Activated T-helper 1 cell treated with anti-CD3 and anti-CD28 coated beads, Interleukin-2, amount 50 U/mL, for 16 hours (primary cell): ENCODE results near the gene HOXD10.

ENCODE experiments used
- DNase-seq, 2 donors: peaks; one replicate each; pipeline ENCODE4 v3.0.0-alpha.2; 2020; ENCODE audit warnings: low read depth in 1 of 2, low spot score in 1 of 2

HOXD10 gene

GRCh38 chr2:176133389-176133788, 16.8 kb downstream of the HOXD10 start:
- no peak for DNase-seq

DNA sequence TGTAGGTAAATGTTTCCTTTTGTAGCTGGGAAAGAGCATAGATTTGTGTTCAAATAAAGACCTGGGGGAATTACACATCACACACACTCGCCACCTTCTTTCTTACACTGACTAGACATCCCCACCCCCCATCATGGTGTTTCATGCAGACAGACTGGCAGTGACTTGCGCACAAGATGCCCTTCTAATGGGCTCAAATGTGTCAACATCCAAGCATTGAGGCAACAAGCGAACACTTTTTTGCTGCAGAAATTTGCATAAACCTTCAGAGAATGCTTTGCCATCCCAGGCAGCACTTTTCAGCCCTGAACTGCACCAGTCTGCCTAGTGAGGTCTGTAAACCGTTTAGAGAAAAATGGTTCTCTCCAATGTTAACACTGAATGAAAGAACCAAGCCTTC, 17.5 kb downstream of the HOXD10 start:
- no peak for DNase-seq

DNA sequence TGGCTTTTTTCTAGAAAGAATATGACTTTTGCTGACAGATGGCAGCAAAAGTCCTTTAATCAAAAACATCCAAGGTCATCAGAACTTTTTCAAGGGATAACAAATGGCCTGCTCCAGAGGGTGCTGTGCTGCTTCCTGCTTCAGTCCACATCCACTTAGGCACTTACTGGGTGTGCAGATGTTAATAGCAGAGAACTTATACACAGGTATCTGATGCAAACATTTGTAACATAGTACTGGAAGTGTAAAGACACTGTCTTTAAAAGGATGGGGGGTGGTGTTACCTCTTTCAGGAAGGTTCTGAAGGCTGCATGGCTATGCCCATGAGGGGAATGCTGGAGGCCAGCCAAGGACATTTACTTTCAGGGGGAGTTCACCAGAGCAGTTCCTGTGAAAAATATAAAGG, 18.5 kb downstream of the HOXD10 start:
- DNase-seq = no peak

DNA sequence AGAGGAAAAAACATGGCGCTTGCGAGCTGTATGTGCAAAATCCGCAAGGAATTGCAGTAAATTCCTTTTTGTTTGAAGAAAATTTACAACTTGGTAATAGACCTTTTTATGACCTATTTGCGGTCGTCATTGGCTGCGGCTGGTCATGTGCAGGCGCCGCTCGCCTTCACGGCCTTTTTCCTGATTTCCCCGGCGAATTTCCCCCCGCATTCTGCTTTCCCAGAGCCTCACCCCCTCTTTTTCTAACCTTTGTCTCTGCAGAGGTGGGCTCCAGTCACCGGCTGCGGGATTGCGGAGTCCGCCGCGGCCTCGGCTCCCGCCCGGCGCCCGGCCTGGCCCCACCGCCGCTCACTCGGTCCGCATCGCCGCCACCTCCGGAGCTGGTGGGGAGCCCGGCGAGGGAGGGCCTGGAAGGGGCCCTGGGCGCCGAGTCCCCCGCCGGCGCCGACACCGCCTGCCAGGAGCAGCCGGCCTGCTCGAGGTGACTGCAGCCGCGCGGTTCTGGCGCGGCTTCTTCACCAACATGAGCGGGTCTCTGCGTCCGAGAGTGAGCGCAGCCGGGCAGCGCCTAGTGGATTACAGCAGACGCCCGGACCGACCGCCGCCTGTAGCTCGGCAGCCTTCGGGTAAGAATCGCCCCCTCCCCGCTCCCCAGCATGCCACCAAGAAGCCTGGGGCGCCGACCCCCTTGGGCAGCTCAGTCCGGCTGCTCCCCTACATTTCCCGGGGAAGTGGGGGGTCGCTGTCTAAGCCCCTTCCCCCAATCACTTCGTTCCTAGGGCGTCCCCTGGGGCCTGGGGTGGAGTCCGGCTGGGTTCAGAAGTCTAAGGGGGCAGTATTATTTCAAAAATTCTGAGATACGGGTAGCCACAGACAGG, 20.0 kb downstream of the HOXD10 start:
- DNase-seq = no peak

DNA sequence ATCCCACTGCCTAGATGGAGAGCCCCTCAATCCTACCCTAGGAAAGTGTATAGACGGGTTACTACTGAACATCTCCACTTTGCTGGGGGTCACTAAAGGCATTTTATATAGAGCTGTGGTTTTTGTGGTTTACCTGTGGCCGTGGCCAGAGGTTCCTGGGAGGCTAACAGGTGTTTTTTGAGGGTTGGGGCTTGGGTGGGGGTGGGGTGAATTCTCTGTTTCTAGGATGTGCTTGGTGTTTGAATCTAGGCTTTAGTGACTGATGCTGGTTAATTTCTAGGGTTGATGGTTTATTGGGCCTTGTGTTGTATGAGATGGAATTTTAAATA, 20.6 kb downstream of the HOXD10 start:
- no peak for DNase-seq

GRCh38 chr2:176137906-176138305, 21.3 kb downstream of the HOXD10 start:
- no peak for DNase-seq

DNA sequence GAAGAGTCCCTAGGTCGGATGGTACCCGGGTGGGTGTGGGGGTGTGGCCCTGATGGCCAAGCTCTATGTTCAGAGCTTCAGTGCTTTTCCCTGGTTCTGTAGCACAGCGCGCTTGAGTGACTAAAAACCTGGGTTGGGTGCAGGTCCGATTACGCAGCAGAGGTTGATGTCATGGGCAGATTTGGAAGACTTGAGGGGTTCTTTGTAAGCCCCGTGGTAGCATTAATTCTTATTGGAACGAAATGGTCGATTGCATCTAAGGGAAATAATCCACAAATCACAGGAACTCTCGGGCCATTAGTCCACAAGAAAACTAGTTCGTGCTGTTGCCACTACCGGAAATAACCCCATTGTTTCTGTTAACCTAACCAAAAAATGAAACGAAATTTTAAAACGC, 21.9 kb downstream of the HOXD10 start:
- DNase-seq = no peak

- DNase-seq = no peak
These were observed 22.5 kb downstream of the HOXD10 start for GRCh38 chr2:176138923-176139660.

GRCh38 chr2:176139661-176140512, 23.3 kb downstream of the HOXD10 start:
- DNase-seq = no peak

GRCh38 chr2:176140513-176141317, 24.1 kb downstream of the HOXD10 start:
- DNase-seq = no peak

DNA sequence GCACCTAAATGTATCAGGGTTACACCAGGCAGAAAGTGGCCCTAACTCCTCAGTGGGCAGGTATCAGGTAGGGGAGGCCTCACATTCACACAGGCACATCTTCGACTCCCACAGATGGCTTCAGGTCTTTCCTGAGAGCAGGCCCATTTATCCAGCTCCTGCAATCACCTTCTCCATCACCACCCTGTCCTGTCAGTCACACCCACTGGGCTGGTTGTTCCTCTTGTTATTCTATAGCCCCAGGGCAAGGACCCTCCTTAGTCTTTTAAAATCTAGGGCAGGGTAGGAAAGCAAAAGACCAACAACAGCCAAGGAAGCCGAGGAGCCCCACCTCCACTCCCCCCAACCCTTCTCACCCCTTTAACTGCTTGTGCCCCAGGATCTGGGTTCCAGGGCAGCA, 25.7 kb downstream of the HOXD10 start:
- no peak for DNase-seq

DNA sequence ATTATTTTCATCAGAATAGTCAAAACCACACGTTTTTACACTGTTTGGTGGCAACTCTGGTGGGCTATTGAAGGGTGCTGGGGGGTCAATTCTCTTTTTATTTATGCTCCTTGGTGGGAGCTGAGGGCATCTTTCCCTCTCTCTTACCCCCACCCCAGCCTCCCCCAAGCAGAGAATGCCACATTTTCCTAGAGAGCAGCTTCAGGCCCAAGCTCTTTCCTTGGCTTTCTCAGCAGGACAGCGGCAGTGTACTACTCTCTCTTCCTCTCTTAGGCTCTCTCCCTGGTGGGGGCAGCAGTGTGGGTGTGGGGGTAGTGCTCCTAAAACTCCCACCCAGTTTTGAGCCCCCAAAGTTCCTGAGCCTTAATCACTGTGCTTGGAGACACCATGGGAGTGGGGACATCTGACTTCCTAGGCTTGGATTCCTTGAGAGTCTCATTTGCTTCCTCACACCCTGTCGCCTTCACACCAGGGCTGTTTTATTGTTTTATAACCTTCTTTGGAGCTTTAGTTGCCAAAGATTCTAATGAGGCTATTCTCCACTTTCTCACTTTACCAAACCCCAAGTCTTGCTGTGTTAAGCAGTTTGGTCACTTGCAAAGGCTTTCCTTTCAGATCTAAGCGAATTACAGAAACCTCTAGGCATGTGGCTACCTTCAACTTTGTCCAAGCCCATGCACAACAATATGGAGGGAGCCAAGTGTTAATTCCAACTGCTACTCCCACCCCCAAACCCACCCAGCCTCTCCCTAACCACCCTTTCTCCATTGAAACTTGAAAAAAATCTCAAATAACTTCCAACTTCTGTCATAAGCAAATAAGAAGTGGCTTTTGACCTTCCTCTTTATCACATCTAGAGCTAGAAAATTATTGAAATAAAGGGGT, 28.7 kb downstream of the HOXD10 start:
- DNase-seq = no peak

GRCh38 chr2:176146101-176146500, 29.5 kb downstream of the HOXD10 start:
- no peak for DNase-seq

GRCh38 chr2:176146645-176147044, 30.1 kb downstream of the HOXD10 start:
- no peak for DNase-seq

GRCh38 chr2:176147210-176147799, 30.7 kb downstream of the HOXD10 start:
- no peak for DNase-seq

- no peak for DNase-seq
These were observed 31.4 kb downstream of the HOXD10 start for GRCh38 chr2:176147800-176148496.

DNA sequence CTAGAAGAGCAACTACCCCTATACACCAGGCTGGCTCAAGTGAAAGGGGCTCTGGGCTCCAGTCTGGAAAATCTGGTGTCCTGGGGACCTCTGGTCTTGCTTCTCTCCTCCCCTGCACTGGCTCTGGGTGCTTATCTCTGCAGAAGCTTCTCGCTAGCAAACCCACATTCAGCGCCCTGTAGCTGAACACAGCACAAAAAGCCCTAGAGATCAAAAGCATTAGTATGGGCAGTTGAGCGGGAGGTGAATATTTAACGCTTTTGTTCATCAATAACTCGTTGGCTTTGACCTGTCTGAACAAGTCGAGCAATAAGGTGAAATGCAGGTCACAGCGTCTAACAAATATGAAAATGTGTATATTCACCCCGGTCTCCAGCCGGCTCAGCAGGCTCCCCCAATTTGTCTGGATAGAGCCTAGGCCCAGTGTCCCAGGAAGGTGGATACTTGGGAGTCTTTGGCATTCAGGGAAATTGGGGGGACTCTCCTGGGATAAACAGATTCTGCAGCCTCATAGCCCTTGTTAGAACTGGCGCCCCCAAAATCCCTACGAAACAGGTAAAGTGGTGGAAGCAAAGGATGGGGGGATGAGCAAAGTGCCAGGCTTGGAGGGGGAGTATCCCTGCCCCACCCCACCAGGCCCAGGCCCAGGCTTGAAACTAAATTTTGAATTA, 32.3 kb downstream of the HOXD10 start:
- DNase-seq = no peak

GRCh38 chr2:176149481-176149938, 32.9 kb downstream of the HOXD10 start:
- DNase-seq = no peak
